ENCODE data around the gene TUSC2.

The TUSC2 gene

GRCh38 chr3:50358911-50359759 lies 31.1 kb upstream of the TUSC2 start, which contains the start of gene TMEM115:
TMEM115 (minus strand) TSS chr3:50359521; CDS start chr3:50359063, 458 bp downstream.
- Histone ChIP-seq H3K27me3 (ENCODE audit: insufficient read depth, poor library complexity, severe bottlenecking) (no peaks in the 10 kb centered on the region), H3K27ac (replicated peaks) (peak within 1 kb of the TSS; percentile 80), H3K4me3 (replicated peaks; ENCODE audit: insufficient read depth, low read length) (peak within 1 kb of the TSS; percentile 85)
- TF ChIP-seq, protein P1, sequence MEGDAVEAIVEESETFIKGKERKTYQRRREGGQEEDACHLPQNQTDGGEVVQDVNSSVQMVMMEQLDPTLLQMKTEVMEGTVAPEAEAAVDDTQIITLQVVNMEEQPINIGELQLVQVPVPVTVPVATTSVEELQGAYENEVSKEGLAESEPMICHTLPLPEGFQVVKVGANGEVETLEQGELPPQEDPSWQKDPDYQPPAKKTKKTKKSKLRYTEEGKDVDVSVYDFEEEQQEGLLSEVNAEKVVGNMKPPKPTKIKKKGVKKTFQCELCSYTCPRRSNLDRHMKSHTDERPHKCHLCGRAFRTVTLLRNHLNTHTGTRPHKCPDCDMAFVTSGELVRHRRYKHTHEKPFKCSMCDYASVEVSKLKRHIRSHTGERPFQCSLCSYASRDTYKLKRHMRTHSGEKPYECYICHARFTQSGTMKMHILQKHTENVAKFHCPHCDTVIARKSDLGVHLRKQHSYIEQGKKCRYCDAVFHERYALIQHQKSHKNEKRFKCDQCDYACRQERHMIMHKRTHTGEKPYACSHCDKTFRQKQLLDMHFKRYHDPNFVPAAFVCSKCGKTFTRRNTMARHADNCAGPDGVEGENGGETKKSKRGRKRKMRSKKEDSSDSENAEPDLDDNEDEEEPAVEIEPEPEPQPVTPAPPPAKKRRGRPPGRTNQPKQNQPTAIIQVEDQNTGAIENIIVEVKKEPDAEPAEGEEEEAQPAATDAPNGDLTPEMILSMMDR (IDR thresholded peaks at IDR 0.05; ENCODE audit: insufficient read depth, low read length), result no peak
- TF ChIP-seq GABPA (IDR thresholded peaks at IDR 0.05; ENCODE audit: low read depth), result peak; percentile 83
- peak; percentile 98 to 99 for DNase-seq (ENCODE audit: low read depth in 1 of 2, low spot score in 1 of 2)

GRCh38 chr3:50358355-50358910 lies 30.4 kb upstream of the TUSC2 start:
- TF ChIP-seq GABPA (IDR thresholded peaks at IDR 0.05; ENCODE audit: low read depth) (no peak), POLR2AphosphoS5 (IDR thresholded peaks at IDR 0.05; ENCODE audit: low read depth) (no peak), SPI1 (IDR thresholded peaks at IDR 0.05; ENCODE audit: borderline replicate concordance, low read depth) (no peak)
- Histone ChIP-seq H3K4me3 (replicated peaks; ENCODE audit: insufficient read depth, low read length) (peak overlapping the region; percentile 85), H3K27me3 (ENCODE audit: insufficient read depth, poor library complexity, severe bottlenecking) (no peaks in the 10 kb centered on the region), H3K27ac (replicated peaks) (peak overlapping the region; percentile 80)
- no peak for DNase-seq (ENCODE audit: low read depth in 1 of 2, low spot score in 1 of 2)

GRCh38 chr3:50357481-50357880 lies 29.5 kb upstream of the TUSC2 start:
- TF ChIP-seq, protein P1 (IDR thresholded peaks at IDR 0.05; ENCODE audit: insufficient read depth, low read length), result no peak
- TF ChIP-seq REST (IDR thresholded peaks at IDR 0.05; ENCODE audit: insufficient replicate concordance, low read depth) (no peak), GABPA (IDR thresholded peaks at IDR 0.05; ENCODE audit: low read depth) (no peak), SPI1 (IDR thresholded peaks at IDR 0.05; ENCODE audit: borderline replicate concordance, low read depth) (no peak), POLR2AphosphoS5 (IDR thresholded peaks at IDR 0.05; ENCODE audit: low read depth) (no peak; the same call in 1 of the 2 replicates)
- Histone ChIP-seq H3K4me3 (replicated peaks; ENCODE audit: insufficient read depth, low read length) (peak overlapping the region; percentile 85), H3K27me3 (ENCODE audit: insufficient read depth, poor library complexity, severe bottlenecking) (no peaks in the 10 kb centered on the region), H3K27ac (replicated peaks) (no peak overlapping the region)
- DNase-seq (ENCODE audit: low read depth in 1 of 2, low spot score in 1 of 2), result peak in 1 of 2 experiments; percentile 49

DNA sequence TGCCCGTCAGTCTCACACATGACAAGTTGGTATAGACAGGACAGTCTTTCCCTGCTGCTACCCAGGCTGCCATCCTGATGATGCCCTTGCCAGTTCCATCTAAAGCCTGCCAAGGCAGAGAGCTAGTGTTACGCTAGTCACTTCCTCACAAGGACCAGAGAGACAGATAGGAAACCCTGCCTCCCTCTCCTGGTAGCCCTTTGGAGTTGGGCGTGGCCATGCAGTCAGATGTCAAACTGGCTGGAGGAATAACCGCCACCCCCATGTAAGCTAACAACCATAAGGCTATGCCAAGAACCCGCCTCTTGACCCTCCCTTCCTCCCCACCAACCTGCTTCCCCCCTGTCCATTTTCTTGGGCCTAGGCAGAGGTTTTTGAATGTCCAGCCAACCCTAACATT lies 28.5 kb upstream of the TUSC2 start:
- TF ChIP-seq GABPA (IDR thresholded peaks at IDR 0.05; ENCODE audit: low read depth) (no peak), POLR2AphosphoS5 (IDR thresholded peaks at IDR 0.05; ENCODE audit: low read depth) (0 out of 2 replicates have a peak, but pooled peaks have one; percentile 22), SPI1 (IDR thresholded peaks at IDR 0.05; ENCODE audit: borderline replicate concordance, low read depth) (peak; percentile 81)
- Histone ChIP-seq H3K4me3 (replicated peaks; ENCODE audit: insufficient read depth, low read length) (peak overlapping the region; percentile 85), H3K27me3 (ENCODE audit: insufficient read depth, poor library complexity, severe bottlenecking) (no peaks in the 10 kb centered on the region), H3K27ac (replicated peaks) (no peak overlapping the region)
- DNase-seq (ENCODE audit: low read depth in 1 of 2, low spot score in 1 of 2), result peak in 1 of 2 experiments; percentile 67

- no peak for DNase-seq (ENCODE audit: low read depth in 1 of 2, low spot score in 1 of 2)
- no peak overlapping the region for H3K27ac ChIP-seq (replicated peaks)
- TF ChIP-seq POLR2AphosphoS5 (IDR thresholded peaks at IDR 0.05; ENCODE audit: low read depth) (no peak), GABPA (IDR thresholded peaks at IDR 0.05; ENCODE audit: low read depth) (no peak), SPI1 (IDR thresholded peaks at IDR 0.05; ENCODE audit: borderline replicate concordance, low read depth) (no peak), REST (IDR thresholded peaks at IDR 0.05; ENCODE audit: insufficient replicate concordance, low read depth) (no peak)
- TF ChIP-seq, protein P1 (IDR thresholded peaks at IDR 0.05; ENCODE audit: insufficient read depth, low read length), result no peak
- no peaks in the 10 kb centered on the region for H3K27me3 ChIP-seq (ENCODE audit: insufficient read depth, poor library complexity, severe bottlenecking)
- H3K4me3 ChIP-seq (replicated peaks; ENCODE audit: insufficient read depth, low read length), result no peak overlapping the region
Observed at GRCh38 chr3:50355829-50356552, 28.0 kb upstream of the TUSC2 start.

All from HL-60 (cell line).